ENCODE data around the gene NUP214.
A peak's percentile ranks its signal among the peaks of the same experiment; 100 is the strongest.
"Not testable (repeated sequence)": the region's sequence is repeated elsewhere in the genome, so short reads cannot be mapped to it uniquely, and the experiment has no call there.

Gene NUP214

DNA sequence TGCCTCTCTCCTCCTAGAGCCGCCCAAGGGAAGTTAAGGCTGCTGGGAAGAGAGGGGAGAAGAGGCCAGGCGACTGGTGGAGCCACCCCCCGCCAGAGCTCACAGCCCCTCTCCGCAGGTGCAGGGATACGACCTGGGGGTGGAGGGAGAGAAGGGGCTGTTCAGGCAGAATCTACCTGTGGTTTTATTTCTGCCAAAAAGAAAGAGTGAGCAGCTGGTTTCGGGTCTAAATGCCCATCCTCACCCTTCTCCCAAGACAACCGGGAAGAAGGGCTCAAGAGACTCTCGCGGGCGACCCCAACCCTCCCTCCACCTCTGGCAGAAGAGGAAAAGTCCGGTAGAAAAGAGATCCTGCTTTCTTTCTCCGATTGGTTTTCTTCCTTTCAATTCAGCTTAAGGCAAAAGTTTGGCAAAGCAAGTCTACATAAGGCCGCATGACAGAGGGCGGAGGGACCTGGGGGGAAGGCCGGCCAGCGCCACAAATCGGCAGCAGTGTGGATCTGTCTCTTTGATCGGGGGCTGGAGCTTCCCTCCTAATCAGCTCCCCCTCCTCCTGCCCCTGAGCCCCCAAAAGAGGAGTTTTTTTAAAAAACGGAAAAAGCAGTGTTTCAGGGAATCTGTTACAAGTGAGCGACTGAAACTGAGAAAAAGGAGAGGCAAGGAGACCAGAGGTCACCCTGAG, 134.7 kb downstream of the NUP214 start:
- DNase-seq (ENCODE audit: low spot score), result no peak

DNA sequence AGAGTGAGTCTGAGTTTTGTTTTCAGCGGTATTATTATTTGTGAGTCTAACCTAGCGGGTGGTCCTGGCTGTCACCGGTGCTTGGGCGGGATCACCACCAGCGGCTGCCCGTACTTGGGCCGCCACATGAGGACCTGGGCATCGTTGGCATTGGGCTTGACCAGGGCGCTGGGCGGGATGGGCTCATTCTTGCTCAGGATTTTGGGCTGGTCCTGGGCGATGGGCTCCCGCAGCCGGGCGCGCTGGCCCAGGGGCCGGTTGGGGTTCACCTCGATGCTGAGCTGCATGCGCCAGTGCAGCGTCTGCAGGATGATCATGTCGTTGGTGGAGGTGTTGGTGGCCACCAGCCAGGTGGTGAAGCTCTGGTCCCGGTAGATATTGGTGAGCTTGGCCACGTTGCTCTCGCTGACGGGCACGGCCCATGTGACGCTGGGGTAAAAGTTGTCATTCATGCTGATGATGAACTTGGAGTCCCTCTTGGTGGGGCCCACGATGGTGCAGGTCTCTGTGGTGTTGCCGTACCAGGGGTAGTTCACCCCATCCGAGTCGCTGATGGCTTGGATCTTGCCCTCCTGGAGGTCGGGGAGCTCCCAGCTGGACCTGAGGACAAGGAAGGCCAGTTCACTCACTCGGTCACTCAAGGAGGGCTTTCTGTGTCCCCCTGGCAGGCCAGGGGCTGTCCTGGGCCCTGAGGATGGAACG, 135.5 kb downstream of the NUP214 start:
- DNase-seq (ENCODE audit: low spot score), result no peak

DNA sequence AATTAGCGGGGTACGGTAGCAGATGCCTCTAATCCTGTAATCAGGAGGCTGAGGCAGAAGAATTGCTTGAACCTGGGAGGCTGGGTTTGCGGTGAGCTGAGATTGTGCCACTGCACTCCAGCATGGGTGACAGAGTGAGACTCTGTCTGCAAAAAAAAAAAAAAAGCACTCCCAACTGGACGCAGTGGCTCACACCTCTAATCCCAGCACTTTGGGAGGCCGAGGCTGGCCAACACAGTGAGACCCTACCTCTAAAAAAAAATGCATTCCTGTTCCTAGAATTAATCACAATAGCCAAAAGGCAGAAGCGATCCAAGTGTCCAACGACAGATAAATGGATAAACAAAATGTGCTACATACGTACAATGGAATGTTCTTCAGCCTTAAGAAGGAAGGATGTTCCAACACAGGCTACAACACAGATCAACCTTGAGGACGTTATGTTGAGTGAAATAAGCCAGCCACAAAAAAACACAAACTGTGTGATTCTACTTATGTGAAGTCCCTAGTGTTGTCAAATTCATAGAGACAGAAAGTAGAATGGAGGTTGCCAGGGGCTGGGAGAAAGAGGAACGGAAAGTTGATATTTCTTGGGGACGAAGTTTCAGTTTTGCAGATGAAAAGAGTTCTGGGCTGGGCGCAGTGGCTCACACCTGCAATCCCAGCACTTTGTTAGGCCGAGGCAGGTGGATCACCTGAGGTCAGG, 137.1 kb downstream of the NUP214 start:
- DNase-seq (ENCODE audit: low spot score), result no peak

DNA sequence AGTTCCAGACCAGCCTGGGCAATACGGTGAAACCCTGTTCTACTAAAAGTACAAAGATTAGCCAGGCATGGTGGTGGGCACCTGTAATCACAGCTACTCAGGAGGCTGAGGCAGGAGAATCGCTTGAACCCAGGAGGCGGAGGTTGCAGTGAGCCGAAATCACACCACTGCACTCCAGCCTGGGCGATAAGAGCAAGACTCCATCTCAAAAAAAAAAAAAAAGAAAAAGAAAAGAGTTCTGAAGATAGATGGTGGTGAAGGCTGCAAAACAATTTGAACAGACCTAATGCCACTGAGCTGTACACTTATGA, 137.6 kb downstream of the NUP214 start:
- not testable (repeated sequence) for DNase-seq (ENCODE audit: low spot score)

DNA sequence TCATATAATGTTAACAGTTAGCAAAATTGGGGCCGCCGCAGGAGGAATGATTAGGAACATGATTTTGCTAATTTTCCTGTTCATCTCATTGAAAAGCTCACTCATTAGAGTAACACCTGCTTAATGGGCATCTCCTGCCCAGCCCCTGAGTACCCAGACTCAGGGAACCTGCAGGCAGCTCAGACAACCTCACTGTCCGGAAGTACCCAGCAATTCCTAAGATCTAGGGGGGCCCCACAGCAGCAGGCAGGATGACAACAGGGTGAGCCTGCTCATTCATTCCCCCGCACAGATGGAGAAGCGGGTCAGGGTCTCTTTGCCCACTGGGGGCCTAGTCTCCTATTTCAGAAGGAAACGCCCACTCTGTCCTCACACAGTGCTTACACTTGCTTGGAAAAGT, 138.3 kb downstream of the NUP214 start:
- no peak for DNase-seq (ENCODE audit: low spot score)

DNA sequence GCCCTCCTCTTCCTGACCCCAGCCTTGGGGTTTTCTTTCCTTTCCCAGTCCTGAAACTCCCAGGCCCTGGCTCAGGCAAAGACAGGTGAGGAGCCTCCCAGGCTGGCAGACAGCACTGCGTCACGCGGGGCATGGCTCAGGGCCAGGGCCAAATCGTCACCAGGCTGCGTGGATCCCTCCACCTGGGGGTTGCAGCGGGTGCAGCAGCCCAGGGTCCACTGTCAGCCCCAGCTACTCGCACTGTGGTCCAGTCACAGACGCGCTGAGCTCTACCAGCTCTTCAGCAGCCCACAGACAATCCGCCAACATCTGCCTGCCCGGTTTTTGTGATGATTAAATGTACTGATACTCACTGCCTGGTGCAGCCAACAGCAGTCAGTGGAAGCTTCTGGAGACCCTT, 138.8 kb downstream of the NUP214 start:
- DNase-seq (ENCODE audit: low spot score), result no peak

DNA sequence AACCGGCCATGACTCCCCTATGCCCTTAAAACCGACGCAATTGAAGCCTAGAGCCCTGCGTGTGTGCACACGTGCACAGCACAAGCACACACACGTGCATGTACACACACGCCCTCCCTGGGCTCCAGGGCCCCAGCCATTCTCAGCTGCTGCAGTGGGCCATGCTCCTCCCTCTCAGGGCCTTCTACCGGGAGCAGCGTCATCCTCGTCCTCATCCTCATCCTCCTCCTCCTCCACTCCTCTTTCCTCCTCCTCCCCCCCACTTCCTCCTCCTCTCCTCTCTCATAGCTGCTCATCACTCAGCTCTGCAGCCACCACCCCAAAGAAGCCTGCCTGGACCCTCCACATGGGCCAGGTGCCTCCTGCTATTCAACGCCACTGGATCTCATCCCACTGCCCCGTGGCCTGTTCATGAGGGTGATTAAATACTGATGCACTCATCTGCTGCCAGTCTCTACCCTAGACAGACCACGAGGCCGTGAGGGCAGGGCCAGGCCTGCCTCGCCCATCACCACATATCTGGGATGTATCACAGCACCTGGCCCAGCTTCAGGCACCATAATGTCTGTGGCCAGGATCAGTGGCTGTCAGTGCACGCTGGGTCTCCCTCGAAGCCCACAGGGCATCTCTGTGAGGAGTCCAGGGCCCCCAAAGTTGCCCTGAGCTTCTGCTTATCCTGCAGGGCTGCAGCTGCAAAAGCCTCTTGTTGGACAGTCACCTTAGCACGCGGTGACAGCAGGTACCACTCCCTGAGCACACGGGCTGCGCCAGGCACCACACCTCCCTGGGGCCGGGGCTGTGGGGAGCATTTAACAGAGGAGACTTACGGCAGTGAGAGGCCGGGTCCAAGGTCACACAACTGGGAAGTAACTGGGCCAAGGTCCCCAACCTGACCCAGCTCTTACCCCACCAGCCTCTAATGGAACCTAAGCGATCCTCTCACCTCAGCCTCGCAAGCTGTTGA, 141.2 kb downstream of the NUP214 start:
- no peak for DNase-seq (ENCODE audit: low spot score)

DNA sequence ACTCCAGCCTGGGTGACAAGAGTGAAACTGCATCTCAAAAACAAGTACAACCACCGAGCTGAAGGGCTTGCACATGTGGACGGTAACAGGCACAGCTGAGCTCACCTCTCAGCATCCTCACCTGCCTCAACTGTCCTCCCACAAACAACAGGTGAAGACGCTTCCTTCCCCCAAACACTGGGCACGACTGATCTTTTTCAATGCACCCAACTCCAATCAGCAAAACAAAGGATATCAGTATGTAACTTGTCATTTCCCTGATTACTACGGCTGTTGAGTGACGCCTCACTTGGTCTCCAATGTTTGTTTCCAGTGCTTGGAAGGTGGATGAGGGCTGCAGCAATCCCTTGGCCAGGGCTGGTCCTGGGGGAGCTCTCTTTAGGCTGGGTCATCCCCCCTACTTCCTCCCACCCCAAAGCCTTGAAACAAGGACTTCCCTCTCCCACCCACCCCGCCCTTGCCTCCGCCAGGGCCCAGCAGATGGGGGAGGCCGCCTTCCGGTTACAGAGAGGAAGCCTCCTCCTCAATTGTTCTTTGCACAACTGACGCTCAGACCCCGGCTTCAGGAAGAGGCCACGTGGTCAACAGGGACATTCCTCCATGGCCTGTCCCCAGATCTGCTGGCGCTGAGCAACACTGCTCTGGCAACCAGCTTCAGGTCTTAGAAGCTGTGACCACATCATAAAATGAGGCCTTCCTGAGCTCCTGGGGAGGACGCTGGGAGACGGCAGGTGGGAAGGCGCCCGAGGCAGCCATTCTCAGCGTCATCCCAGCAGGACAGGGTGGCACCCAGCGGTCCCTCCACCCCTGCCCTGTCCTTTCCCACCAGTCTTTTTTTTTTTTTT, 145.0 kb downstream of the NUP214 start:
- peak; percentile 61 for DNase-seq (ENCODE audit: low spot score)

DNA sequence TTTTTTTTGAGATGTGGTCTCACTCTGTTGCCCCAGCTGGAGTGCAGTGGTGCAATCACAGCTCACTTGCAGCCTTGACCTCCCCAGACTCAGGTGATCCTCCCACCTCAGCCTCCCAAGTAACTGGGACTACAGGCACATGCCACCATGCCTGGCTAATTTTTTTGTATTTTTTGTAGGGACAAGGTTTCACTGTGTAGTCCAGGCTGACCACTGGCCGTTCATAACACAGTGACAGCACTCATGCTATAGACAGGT, 145.6 kb downstream of the NUP214 start:
- not testable (repeated sequence) for DNase-seq (ENCODE audit: low spot score)

DNA sequence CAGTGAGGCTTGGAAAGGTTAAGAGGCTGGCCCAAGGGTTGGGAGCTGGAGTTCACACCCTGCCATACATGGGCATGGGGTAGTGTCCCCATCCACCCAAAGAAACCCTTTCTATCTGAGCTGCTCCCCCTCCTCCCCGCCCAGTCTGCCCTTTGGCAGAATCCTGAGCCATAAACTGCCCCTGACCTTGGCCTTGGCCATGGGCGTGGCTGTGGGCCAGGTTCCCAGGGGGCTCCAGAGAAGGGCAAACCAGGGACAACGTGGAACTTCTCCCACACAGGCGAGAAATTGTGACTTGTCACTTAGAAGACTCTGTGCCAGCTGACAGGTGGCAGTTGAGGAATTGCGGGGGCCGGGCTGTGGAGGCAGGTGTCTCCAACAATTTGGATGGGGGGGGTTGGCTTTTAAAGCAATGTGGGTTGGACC, 146.1 kb downstream of the NUP214 start:
- DNase-seq (ENCODE audit: low spot score), result no peak

DNA sequence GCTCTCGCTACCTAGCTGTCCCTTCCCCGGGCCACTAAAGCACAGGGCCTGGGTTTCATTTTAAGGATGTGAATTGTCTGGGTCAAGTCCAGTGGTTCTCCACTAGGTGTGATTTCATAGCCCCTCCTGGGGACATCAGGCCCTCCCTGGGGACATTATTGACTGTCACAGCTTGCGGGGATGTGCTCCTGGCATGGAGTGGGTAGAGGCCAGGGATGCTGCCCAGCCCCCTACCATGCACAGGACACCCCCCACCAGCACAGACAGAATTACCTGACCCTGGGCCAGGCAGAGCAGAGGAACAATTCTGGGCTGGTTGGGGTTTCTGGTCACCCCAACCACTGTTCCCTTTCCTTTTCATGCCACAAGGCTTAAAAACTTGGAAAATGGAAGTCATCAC, 146.8 kb downstream of the NUP214 start:
- no peak for DNase-seq (ENCODE audit: low spot score)

DNA sequence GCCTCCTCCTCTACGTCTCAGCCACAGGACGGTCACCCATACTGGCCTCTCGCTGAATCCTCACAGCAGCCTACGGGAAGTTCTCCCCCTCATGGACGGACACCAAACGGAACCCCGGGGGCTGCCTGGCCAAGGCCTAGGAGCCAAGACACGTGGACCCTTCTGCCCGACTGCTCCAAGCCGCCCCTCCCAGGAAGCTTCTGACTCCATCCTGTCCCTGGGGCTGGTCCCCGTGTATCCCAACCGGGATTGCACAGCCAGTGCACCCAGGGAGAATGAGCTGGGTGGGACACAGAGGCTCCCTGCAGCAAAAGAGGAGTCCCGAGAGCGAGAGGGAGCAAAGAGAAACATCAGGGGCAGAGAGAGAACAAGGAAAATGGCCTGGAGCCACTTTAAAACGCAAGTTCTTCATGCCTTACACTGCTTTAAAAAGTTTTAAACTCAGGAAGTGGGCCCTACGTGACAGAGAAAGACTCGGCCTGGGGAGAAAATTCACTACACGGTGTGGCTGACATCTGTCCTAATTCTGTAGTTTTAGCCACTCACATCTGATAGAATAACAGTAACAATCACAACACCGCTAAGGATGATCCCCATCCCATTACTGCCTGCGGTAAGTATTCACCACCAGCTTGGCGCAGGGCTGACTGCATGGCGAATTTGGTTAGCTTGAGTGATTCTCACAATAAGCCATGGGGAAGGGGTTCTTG, 147.9 kb downstream of the NUP214 start:
- DNase-seq (ENCODE audit: low spot score), result no peak

DNA sequence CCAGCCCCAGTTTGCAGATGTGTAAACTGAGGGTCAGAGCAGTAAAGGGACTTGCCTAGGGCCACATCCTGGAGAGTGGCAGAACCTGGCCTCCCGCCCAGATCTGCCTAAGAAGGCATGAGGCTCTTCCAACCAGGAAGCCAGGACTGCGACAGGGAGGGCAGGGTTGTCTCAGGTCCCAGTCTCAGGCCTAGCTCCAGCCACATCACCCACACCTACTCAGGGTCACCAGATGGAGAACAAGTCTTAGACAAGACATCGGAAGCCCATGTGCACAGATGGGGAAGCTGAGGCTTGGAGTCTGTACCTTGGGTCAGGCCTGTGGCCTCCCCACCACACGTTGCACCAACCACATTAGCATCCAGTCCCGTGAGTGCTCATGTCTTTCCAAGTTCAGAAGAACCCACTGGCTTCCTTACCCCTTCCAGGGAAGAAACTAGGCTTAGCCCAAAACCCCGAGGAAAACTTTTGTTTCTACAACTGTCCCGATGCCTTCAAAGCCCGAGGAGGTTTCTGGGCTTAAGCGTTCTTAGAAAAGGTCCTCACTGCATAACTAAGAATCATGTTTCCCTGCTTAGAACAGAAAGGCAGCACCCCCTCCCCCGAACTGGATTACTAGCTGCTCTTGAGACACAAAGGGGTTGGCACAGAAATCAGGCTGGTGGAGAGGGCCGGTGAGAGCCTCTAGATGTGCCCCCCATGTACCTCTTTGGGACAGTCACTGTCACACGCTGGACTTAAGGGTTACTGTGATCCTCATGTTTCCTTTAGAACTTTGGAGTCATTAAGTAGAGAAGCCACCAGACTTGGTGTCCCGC, 148.7 kb downstream of the NUP214 start:
- no peak for DNase-seq (ENCODE audit: low spot score)

DNA sequence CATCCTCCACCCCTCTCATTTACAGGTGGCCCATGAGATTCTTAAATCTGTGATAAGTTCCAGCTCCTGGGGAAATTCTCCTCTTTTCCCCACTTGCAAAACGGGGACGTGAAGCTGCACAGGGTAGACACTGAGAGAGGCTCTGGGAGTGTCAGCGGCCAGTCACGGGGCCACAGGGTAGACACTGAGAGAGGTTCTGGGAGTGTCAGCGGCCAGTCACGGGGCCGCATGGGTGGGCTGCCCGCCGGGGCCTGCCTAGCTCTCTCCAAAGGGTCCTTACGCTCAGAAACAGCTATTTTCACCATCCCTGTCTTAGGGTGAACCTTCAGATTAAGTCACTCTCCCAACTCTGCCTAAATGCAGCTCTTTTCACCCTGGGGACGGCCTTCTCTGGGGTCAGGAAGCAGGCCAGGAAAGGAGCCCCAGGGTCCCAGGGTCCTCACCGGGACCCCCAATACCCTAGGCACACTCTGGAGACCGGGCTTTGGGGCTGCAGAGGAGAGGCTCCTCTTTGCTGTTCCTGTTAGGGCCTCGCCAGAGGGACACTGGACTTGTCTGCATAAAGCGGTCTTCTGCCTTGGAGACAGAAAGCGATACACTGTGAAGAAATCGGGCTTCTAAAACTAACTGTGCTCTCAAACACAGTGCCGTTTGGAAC, 149.4 kb downstream of the NUP214 start:
- DNase-seq (ENCODE audit: low spot score), result no peak

DNA sequence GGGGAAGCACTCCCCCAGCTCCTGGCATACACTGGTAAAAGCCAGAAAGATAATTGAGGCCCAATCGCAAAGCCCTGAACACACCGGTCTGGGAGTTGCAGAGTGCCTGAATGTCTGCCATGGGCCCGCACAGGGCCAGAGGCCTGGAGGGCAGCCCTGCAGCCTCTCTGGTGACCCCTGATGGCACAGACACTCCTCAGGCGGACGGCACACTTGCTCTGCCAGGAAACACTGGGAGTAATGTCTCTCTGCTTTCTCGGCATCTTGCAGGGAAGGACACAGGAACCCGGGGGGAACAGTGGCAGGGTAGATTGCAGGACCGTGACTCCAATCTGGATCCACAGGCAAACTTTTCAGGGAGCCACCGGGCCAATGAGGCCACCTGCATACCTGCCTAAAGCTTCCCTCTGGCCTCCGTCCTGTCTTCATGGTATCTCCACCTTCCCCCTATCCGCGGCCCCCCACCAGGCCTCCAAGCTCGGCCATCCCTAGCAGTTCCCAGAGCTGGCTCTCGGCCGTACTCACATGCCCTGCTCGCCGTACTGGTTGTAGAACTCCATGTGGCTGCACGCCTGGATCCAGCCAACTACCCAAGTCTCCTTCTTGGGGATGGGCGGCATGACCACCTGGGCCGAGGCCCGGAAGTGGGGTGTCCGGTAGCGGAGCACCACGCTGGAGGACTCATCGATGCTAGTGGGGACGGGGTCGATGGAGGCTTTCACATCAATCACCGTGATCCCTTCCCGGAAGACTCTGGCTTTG, 150.1 kb downstream of the NUP214 start:
- no peak for DNase-seq (ENCODE audit: low spot score)

DNA sequence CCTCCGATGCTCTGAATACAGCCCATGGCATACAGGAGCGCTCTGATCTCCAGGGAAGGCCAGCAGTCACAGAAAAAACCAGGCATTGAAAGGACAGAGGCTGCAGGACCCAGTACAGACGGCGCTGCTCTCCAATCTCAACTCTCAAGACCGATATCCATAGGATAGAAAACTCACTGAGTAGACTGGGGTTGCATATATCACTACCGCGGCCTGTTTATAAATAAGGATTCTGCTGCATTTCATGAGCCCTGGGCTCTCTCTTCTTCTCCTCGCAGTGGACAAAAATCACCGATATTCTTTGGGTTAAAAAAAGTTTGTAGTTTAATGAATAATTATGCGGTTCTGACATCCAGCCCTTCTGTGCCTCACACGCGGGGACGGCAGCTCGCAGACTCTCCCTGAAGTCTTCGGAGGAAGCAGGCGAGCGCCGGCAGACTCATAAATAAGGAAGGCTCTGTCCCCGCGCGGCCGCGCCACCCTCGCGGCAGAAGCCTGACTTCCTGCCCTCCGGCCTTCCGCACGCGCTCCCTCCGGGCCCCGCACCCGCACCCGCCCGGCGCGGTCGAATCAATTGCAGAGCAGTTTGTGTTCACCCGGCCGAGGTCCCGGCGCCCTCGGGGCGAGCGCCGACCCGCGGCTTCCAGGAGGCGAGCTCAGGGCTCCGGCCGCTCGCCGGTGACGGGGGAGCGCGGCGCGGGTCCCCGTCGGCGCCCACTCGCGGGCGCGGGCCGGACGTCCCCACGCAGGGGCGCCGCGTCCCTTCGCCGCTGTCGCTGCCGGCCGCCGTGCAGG, 150.9 kb downstream of the NUP214 start, which contains the start of gene FAM78A:
Gene FAM78A, minus strand, starts transcription at position 417 of the 795 bp plus-strand sequence. Its CDS starts 331 bp downstream, at position 86.
- DNase-seq (ENCODE audit: low spot score), result no peak

DNA sequence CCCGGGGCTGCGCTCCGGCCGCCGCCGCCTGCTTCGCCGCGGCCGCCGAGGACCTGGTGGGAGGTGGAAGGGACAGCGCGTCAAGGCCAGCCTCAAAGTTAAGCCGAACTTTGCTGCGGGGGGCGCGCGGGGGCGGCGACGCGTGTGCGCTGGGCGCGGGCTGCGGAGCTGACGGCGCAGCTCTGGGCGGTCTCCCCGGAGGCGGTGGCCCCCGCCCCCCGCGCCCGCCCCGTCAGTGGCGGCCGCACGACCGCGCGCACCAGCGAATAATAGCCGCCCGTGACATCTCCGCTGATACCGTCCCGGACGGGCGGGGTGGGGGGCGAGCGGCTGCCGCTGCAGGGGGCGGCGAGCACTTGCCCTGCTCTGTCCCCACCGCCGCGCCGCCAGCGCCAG, 151.5 kb downstream of the NUP214 start:
- DNase-seq (ENCODE audit: low spot score), result no peak
